GM19099 (cell line): ENCODE results near the gene SLX9.
A peak's percentile ranks its signal among the peaks of the same experiment; 100 is the strongest.

Source experiments
- POLR2A ChIP-seq: IDR thresholded peaks from 3 replicates; pipeline ENCODE4 v1.6.1; 2011; ENCODE audit warnings: low read depth; ENCODE audit not compliant: insufficient read length; ENCODE audit errors: extremely low read depth

Gene SLX9

GRCh38 chr21:44931137-44931500 lies 8.7 kb upstream of the SLX9 start:
- TF ChIP-seq POLR2A: peak; percentile 78

GRCh38 chr21:44931501-44932407 lies 8.1 kb upstream of the SLX9 start:
- TF ChIP-seq POLR2A: no peak

DNA sequence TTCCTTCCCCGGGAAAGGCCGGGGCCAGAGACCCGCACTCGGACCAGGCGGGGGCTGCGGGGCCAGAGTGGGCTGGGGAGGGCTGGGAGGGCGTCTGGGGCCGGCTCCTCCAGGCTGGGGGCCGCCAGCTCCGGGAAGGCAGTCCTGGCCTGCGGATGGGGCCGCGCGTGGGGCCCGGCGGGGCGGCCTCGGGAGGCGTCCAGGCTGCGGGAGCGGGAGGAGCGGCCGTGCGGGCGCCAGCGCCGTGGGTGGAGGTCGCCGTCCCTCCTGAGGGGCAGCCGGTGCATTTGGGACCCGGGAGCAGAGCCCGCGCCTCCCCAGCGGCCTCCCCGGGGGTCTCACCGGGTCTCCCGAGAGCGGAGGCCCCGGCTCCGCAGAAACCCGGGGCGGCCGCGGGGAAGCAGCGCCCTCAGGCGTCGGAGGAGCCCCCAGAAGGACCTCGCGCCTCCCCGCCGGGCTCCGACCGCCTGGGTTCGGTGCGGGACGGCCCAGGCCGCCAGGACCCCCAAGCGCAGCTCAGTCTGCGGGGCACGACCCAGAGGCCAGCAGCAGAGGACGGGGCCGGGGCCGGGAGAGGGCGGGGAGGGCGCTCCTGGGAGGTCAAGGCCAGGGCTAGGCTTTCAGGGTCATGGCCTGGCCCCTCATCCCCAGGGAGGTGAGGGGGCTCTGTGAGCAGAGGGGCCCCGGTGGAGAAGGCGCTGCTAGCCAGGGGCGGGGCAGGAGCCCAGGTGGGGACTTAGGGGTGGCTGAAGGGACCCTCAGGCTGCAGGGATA lies 7.2 kb upstream of the SLX9 start:
- no peak for TF ChIP-seq POLR2A

DNA sequence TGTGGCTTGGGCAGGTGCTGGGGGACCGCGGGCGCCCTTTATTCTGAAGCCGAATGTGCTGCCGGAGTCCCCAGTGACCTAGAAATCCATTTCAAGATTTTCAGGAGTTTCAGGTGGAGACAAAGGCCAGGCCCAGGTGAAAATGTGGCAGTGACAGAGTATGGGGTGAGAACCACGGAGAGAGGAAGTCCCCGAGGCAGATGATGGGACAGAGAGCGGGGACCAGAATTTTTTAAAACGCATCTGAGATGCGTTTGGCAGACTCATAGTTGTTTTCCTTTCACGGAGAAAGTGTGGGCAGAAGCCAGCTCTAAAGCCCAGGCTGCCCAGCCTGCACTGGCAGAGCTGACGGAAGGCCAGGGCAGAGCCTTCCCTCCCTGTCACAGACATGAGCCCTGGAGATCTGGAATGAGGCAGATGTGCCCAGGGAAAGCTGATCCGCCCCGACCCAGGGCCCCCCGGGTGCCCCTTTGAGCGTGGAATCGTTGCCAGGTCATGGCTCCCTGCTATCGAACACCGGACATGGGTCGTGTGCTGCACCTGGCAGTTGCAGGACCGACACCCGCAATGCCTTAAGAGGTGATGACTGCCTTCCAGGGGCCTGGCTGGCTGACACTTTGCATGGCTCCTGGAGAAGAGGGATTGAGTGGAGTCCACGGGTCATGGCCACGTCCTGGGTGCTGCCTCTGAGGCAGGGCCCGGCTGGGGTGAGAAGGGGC lies 6.5 kb upstream of the SLX9 start:
- TF ChIP-seq POLR2A: no peak

DNA sequence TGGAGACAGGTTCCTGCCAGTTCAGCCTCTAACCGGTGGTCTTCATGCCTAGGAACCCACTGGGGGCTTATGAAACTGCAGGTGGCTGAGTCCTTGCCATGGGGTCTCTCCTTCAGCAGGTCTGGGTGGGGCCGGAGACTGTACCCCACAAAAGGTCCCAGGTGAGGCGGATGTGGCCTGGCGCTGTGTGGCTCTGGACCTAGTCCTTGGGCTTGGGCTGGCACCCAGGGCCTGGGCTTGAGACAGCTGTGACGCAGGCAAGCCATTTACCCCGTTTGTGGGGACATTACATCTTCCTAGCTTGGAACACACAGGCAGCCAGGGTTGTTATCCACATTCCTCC lies 5.9 kb upstream of the SLX9 start:
- no peak for TF ChIP-seq POLR2A

- no peak for TF ChIP-seq POLR2A
Observed at GRCh38 chr21:44934276-44934675, 5.6 kb upstream of the SLX9 start.

DNA sequence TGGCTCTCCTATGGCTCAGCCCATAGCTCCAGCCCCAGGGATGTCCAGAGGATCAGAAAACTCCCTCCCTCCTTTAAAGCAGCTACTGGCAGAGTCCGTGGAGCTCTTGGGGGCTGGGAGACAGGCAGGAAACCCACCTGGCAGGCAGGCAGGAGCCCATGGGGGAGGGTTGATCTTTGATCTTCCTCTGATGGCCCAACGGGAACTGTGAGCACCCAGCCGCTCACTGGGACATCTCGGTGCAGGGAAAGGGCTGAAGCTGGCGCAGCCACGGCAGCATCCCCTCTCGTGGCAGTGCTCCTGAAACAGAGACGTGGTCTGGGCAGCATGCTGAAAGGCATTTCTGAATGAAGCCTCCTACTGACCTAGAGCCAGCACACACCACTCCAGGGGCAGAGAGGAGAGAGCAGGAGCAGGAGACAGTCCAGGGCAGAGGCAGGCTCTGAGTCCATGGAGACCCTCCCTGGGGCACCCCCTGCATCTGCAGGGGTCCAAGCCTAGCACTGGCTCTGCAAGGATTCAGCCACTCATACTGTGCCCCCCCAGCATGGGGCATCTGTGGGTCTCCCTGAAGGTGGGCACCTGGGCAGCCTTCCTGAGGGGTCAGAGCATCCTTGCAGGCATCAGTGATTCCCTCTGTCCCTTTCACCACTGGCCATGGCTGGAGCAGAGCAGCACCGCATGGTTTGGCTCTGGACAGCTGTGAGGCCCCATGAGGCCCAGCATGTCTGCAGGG lies 4.9 kb upstream of the SLX9 start:
- no peak for TF ChIP-seq POLR2A

DNA sequence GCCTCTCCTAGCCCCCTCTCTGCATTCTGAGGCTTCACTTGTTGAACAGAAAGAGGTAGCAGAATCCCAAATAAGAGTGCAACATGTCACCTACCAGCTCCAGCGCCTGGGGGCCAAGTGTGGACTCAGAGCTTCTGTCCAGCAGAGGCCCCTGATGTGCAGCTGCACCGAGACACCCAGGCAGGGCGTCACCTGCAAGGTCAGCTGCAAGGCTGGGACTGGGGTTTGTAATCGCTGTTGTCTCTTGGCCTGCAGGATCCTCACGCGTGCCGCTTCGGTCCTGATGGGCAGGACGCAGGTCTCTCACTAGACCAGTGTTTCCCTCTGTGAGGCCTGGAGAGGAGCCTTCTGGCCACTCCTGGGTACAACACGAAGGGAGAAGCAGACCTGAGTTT lies 4.3 kb upstream of the SLX9 start:
- no peak for TF ChIP-seq POLR2A

DNA sequence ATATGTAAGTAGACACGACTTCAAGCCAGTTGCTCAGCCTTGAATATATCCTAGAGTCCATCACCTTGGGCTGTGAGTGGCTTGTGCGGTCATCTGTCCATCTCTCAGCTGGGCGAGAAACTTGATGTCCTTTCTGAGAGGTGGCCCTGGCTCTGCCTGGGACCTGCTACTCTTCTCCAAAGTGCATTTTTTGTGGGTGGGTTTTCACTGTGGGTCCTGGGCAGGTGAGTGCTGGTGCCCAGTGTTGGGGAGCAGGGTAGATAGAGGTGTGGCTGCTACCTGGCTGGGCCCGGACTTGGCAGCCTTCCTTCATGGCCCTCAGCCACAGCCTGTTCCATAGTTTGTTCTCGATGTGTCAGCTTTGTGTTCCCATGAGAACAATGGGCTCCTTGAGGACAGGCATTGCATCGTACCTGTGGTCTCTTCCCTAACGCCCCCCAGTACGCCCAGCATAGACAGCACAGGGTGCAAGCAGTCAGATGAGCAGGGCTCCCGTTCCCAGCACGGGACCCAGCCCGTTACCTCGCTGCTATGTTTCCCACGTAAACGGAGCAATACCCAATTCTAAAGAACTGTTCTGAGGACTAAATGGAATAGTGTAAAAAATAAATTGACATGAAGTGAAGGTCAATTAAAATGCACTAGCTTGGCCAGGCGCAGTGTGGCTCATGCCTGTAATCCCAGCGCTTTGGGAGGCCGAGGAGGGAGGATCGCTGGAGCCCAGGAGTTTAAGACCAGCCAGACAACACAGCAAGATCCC lies 877 bp upstream of the SLX9 start:
- no peak for TF ChIP-seq POLR2A

DNA sequence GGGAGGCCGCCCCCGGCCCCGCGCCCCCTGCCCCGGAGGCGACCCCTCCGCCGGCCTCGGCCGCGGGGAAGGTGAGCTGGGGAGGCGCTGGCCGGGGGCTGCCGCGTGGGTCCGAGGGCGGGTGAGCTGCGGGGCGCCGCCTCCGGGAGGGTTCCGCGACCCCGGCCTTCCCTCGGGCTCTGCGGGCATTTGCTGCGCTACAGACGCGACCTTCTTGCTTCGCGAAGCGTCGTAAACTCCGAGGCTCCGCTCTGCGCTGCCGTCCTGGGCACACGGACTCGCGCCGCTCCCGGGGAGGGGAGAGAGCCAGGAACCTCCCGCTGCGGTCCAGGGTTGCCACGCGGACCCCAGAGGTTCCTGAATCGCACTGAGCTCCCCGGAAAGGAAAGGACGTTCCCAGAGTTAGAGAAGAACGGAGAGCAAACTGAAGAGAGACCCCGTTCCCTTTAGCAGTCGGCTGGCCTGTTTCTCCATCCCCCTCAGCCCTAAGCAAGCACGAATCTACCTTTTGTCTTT lies 345 bp downstream of the SLX9 start:
- no peak for TF ChIP-seq POLR2A

DNA sequence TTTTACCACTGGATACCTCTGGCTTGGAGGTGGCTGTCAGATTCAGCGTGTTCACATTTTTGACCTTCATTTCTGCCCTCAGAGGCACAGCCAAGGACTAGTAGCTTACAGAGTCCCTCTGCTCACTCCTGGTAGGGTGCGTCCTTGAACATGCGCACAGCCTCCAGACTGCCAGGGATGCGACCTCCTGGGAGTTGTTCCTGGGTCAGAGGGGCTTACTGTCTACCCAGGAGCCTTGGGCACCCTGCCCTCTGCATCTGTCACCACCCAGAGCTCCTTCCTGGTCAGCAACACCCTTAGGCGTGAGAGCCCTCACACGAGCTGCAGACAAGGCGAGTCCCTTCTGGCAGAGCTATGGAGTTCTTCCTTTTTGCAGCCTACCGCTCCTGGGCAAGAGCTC lies 1.7 kb downstream of the SLX9 start:
- no peak for TF ChIP-seq POLR2A

DNA sequence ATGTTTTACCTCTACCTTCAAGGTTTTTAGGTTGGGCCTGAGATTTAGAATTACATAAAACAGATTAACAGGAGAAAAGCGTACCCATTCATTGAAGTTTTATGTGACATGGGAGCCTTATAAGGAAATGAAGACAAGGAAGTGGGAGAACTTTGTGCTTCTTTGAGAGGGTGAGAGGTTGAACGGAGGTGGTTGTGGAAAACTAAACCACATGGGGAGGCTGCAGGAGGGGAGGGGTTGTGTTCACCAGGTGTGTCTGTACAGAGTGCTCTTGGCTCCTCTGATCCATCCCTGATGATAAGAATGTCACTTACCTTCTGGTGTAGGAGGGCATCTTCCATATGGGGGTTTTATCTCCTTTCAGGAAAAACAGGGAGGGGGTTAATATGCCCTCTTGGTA lies 2.7 kb downstream of the SLX9 start:
- no peak for TF ChIP-seq POLR2A

GRCh38 chr21:44943005-44943685 lies 3.3 kb downstream of the SLX9 start:
- TF ChIP-seq POLR2A: no peak
